ENCODE data around the gene ADAMTS2.

The ADAMTS2 gene

DNA sequence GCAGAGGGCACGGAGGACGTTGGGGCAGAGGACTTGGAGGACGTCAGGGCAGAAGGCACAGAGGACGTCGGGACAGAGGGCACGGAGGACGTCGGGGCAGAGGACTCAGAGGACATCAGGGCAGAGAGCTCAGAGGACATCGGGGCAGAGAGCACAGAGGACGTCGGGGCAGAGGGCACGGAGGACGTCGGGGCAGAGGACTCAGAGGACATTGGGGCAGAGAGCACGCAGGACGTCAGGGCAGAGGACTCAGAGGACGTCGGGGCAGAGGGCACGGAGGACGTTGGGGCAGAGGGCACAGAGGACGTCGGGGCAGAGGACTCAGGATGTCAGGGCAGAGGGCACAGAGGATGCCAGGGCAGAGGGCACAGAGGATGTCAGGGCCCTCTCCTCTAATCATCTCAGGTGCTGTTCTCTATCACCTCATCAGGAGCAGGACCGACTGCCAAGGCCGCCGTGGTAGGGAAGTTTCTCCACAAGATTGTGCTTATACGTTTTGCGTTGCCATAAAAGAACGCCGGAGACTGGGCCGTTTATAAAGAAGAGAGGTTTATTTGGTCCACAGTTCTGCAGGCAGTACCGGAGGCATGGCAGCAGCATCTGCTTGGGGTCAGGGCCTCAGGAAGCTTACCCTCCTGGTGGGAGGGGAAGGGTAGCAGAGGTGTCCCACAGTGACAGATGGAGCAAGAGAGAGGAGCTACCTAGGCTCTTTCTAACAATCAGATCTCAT is 29.4 kb upstream of the ADAMTS2 start:
- DNase-seq (ENCODE audit: low read depth, low spot score), result no peak
- no peak overlapping the region for H3K27ac ChIP-seq
- no peak overlapping the region for H3K9ac ChIP-seq (ENCODE audit: insufficient read length)
- no peaks in the 10 kb centered on the region for H3K36me3 ChIP-seq (ENCODE audit: insufficient read depth, low read length)
- TF ChIP-seq FOXP2 (optimal IDR thresholded peaks at IDR 0.05; ENCODE audit: control extremely low read depth, extremely low read length, insufficient read depth), result no peak
- TF ChIP-seq EZH2 (IDR thresholded peaks at IDR 0.05), result no peak
- TF ChIP-seq POLR2AphosphoS5 (IDR thresholded peaks at IDR 0.05; ENCODE audit: borderline replicate concordance, low read depth, low read length), result no peak
- H3K4me3 ChIP-seq, result no peak overlapping the region
- H3K9me3 ChIP-seq (ENCODE audit: low read depth, low read length), result no peaks in the 10 kb centered on the region

GRCh38 chr5:179373961-179374505 is 28.8 kb upstream of the ADAMTS2 start:
- H3K27ac ChIP-seq, result no peak overlapping the region
- H3K9ac ChIP-seq (ENCODE audit: insufficient read length), result no peak overlapping the region
- no peak overlapping the region for H3K4me3 ChIP-seq
- no peaks in the 10 kb centered on the region for H3K9me3 ChIP-seq (ENCODE audit: low read depth, low read length)
- DNase-seq (ENCODE audit: low read depth, low spot score), result no peak
- TF ChIP-seq FOXP2 (optimal IDR thresholded peaks at IDR 0.05; ENCODE audit: control extremely low read depth, extremely low read length, insufficient read depth) (no peak), POLR2AphosphoS5 (IDR thresholded peaks at IDR 0.05; ENCODE audit: borderline replicate concordance, low read depth, low read length) (no peak), EZH2 (IDR thresholded peaks at IDR 0.05) (no peak)
- H3K36me3 ChIP-seq (ENCODE audit: insufficient read depth, low read length), result no peaks in the 10 kb centered on the region

GRCh38 chr5:179373101-179373934 is 28.1 kb upstream of the ADAMTS2 start:
- TF ChIP-seq EZH2 (IDR thresholded peaks at IDR 0.05) (peak; percentile 37), FOXP2 (optimal IDR thresholded peaks at IDR 0.05; ENCODE audit: control extremely low read depth, extremely low read length, insufficient read depth) (no peak)
- H3K36me3 ChIP-seq (ENCODE audit: insufficient read depth, low read length), result no peaks in the 10 kb centered on the region
- no peak for DNase-seq (ENCODE audit: low read depth, low spot score)
- no peak overlapping the region for H3K27ac ChIP-seq
- no peaks in the 10 kb centered on the region for H3K9me3 ChIP-seq (ENCODE audit: low read depth, low read length)
- no peak overlapping the region for H3K4me3 ChIP-seq
- H3K9ac ChIP-seq (ENCODE audit: insufficient read length), result no peak overlapping the region

- H3K9me3 ChIP-seq (ENCODE audit: low read depth, low read length), result no peaks in the 10 kb centered on the region
- DNase-seq (ENCODE audit: low read depth, low spot score), result no peak
- H3K27ac ChIP-seq, result no peak overlapping the region
- TF ChIP-seq EZH2 (IDR thresholded peaks at IDR 0.05), result no peak
- TF ChIP-seq POLR2AphosphoS5 (IDR thresholded peaks at IDR 0.05; ENCODE audit: borderline replicate concordance, low read depth, low read length), result no peak
- TF ChIP-seq FOXP2 (optimal IDR thresholded peaks at IDR 0.05; ENCODE audit: control extremely low read depth, extremely low read length, insufficient read depth), result no peak
- H3K9ac ChIP-seq (ENCODE audit: insufficient read length), result no peak overlapping the region
- no peak overlapping the region for H3K4me3 ChIP-seq
- H3K36me3 ChIP-seq (ENCODE audit: insufficient read depth, low read length), result no peaks in the 10 kb centered on the region
These were observed 26.7 kb upstream of the ADAMTS2 start for GRCh38 chr5:179371681-179372680.

- TF ChIP-seq EZH2 (IDR thresholded peaks at IDR 0.05) (no peak), POLR2AphosphoS5 (IDR thresholded peaks at IDR 0.05; ENCODE audit: borderline replicate concordance, low read depth, low read length) (no peak), FOXP2 (optimal IDR thresholded peaks at IDR 0.05; ENCODE audit: control extremely low read depth, extremely low read length, insufficient read depth) (no peak)
- H3K9me3 ChIP-seq (ENCODE audit: low read depth, low read length), result no peaks in the 10 kb centered on the region
- no peaks in the 10 kb centered on the region for H3K36me3 ChIP-seq (ENCODE audit: insufficient read depth, low read length)
- no peak overlapping the region for H3K4me3 ChIP-seq
- no peak overlapping the region for H3K27ac ChIP-seq
- DNase-seq (ENCODE audit: low read depth, low spot score), result no peak
- H3K9ac ChIP-seq (ENCODE audit: insufficient read length), result no peak overlapping the region
These were observed 25.9 kb upstream of the ADAMTS2 start for GRCh38 chr5:179371121-179371510.

GRCh38 chr5:179370490-179371120 is 25.3 kb upstream of the ADAMTS2 start:
- no peaks in the 10 kb centered on the region for H3K9me3 ChIP-seq (ENCODE audit: low read depth, low read length)
- H3K27ac ChIP-seq, result no peak overlapping the region

DNA sequence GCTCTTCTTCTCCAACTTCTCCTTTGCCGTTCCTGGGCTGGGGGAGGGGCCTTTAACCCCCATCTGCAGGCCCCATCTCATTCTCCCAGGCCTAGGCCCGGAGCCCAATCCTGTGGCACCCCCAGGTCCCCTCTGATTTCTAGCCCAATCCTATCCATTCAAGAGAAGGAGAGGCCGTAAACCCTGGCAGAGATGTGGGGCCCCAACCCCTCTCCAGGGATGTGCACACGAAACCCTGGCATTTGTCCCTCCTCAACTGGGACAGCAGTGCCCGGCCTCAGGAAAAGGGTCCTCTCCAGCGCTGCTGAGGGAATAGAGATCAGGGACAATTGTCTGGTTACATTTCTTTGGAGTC is 24.2 kb upstream of the ADAMTS2 start:
- Histone ChIP-seq H3K27ac (no peak overlapping the region), H3K9me3 (ENCODE audit: low read depth, low read length) (no peaks in the 10 kb centered on the region), H3K4me3 (no peak overlapping the region), H3K9ac (ENCODE audit: insufficient read length) (no peak overlapping the region), H3K36me3 (ENCODE audit: insufficient read depth, low read length) (no peaks in the 10 kb centered on the region)
- no peak for DNase-seq (ENCODE audit: low read depth, low spot score)
- no peak for TF ChIP-seq EZH2 (IDR thresholded peaks at IDR 0.05)
- TF ChIP-seq FOXP2 (optimal IDR thresholded peaks at IDR 0.05; ENCODE audit: control extremely low read depth, extremely low read length, insufficient read depth), result no peak
- TF ChIP-seq POLR2AphosphoS5 (IDR thresholded peaks at IDR 0.05; ENCODE audit: borderline replicate concordance, low read depth, low read length), result no peak

More at GRCh38 chr5:179370490-179371120, 25.3 kb upstream of the ADAMTS2 start:
- DNase-seq (ENCODE audit: low read depth, low spot score), result no peak
- no peak overlapping the region for H3K9ac ChIP-seq (ENCODE audit: insufficient read length)
- TF ChIP-seq POLR2AphosphoS5 (IDR thresholded peaks at IDR 0.05; ENCODE audit: borderline replicate concordance, low read depth, low read length) (no peak), EZH2 (IDR thresholded peaks at IDR 0.05) (no peak), FOXP2 (optimal IDR thresholded peaks at IDR 0.05; ENCODE audit: control extremely low read depth, extremely low read length, insufficient read depth) (no peak)
- no peaks in the 10 kb centered on the region for H3K36me3 ChIP-seq (ENCODE audit: insufficient read depth, low read length)
- H3K4me3 ChIP-seq, result no peak overlapping the region
